DND-41 (cell line): ENCODE data around the gene ZC3H6.

ENCODE experiments used
- CTCF ChIP-seq: IDR thresholded peaks from 2 replicates; pipeline ENCODE4 v1.5.1; 2012; ENCODE audit warnings: borderline replicate concordance, low read length, moderate library complexity, mild to moderate bottlenecking; ENCODE audit not compliant: poor library complexity, severe bottlenecking; ENCODE audit errors: extremely low read depth
- EZH2 ChIP-seq: IDR thresholded peaks from 3 replicates; pipeline ENCODE4 v1.6.1; 2012; ENCODE audit warnings: borderline replicate concordance, low read depth, mild to moderate bottlenecking, moderate library complexity, low read length, inconsistent platforms; ENCODE audit not compliant: severe bottlenecking

GRCh38 chr2:112317303-112318158 lies 42.1 kb downstream of the ZC3H6 start:
- no peak for TF ChIP-seq CTCF
- no peak for TF ChIP-seq EZH2
